Amniotic stem cell (primary cell): ENCODE measurements around the gene SLC6A19.

Source experiments
- DNase-seq: peaks from one replicate; lab custom pipeline; 2025; lab: John Stamatoyannopoulos, UW

The SLC6A19 gene

DNA sequence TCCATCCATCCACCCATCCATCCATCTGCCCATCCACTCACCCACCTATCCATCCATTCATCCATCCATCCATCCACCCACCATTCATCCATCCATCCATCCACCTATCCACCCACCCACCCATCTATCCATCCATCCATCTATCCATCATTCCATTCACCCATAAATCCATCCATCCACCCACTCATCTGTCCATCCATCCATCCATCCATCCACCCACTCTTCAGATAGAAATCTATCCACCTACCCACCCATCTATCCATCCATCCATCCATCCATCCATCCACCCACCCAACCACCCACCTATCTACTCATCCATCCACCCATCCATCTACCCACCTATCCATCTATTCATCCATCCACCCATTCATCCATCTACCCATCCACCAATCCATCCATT, 35.0 kb upstream of the SLC6A19 start:
- no peak for DNase-seq

DNA sequence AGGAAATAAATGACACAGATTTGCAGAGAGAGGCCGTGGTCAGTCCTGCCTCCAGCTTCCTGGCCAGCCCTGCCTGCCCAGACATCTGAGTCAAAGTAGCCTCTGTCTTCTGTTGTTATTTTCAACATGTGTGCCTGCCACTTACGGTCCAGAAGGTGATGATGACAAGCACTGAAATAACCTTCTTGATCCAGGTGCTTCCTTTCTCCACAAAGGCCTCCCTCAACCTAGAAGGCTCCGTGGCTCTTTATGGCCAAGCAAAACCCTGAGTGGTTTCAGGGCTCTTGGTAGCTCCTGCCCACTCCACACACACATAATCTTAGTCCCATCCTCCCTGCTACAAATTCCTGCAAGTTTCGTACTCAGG, 34.1 kb upstream of the SLC6A19 start:
- DNase-seq: no peak

DNA sequence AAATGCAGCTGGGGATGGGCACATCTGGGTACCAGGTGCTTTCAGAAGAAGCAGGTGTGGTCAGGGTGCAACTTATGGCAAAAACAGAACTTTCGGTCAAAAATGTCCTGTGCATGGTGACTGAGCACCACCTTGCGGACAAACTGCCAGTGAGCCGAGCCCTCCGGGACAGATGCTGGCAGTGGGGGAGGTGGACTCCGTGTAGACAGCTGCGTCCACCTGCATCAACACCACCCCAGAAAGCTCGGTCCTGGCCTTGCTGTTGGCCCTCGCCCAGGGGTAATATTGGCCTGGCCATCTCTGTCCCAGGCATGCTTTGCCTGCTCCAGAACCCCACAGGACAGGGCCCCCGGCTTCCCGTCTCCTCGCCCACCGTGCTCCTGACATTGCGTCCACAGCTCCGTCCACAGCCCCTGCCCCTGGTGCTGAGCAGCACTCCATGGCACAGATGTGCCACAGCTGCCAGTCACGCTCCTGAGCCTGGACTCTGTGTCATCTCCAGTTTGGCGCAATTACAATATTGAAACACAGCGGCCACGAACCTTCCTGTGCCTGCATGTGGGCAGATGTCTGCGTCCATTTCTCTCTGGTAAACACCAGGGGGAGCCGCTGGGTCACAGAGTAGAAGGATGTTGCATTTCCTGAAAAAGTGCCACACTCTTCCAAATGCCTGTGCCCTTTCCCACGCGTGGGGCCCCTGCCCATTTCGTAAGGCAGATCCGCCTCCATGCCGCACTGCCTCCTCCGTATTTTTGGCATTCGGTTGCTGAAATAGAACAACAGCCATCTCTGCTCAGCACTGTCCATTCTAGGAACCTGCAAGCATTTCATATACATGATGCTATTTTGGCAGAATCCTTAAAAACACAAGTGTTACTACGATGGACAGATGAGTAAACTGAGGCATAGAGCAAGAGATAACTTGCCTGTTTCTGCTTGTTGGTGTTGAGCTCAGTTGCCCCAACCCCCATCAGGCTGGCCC, 33.4 kb upstream of the SLC6A19 start:
- DNase-seq: peak; percentile 27

DNA sequence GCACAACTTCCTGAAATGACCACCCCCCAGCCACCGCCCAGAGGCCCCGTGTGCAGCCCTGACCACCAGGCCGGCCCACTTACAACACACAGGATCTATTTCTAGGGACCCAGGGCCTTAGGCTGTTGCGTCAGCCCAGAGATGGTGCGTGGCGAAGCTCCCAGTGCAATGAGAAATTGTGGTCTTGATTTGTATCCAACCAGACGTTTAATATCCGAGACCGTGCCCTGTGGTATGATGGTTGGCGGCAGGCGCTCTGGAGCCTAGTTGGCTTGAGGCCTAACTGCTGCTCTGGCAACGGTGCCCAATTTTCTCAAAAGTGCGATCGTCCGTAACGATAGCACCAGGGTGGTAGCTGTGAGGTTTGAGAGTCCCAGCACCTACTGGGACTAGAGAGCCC, 32.6 kb upstream of the SLC6A19 start:
- DNase-seq: no peak

DNA sequence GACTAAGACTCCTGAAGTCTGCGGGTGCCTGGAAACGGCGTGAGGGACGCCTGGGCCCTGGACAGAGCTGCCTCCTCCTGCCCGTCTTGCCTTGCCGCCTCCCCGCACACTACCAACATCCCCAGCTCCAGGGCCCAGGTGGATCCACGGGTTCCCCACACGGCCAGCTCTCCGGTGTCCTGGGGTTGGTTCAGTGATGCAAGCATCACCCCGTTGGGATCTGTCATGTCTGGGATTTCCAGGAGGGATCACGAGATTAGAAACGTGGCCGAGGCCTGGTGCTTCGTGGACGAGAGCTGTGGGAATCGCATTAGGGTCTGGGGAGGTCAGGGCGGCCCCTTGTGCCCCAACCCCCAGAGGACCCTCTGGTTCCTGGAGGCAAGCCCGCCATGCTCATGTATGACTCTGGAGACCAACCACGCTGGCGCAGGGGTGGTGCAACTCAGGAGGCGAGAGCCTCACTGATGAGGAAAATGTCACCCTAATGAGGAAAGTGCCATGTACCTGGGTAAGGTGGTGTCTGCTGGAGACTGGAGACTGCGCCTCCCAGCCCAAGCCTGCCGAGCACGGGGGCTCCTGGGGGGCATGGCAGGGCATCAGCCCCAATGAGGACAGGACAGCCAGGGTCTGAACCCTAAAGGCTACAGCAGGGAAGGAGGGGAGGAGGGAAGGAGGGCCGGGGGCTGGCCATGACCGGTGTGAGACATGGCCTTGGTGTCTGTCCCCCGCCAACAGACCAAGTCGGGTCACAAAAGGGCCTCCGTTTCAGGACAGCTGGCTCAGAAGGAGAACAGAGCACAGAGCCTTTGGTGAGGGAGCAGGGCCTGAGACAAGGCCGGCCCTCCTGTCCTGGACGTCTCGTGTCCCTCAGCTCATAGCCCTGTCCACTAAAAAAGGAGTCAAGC, 31.9 kb upstream of the SLC6A19 start:
- no peak for DNase-seq

DNA sequence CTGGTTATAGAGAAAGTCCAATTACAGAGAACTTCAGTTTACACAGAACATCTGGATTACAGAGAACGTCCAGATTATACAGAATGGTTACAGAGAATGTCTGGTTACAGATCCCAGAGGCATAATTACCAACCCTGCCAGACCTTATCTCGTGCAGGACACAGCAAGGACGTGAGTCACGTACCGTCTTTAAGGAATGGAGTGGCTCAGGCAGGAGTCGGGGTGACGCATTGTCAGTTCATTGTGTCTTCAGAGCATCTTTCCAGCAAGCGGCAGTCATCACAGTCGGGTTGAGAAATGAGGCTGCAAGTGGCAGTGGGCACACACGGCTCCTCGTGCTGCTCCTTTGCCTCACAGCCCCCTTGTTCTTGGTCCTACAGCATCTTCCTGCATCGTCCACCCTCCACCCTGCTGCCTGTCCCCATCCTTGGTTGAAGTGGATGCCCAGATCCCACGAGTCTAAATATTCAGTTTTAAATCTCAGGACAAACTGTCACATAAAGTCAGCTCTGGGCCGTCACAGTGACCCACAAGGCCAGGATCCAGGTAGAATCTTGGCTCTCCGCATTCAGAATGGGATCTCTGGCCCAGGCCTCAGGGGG, 30.0 kb upstream of the SLC6A19 start:
- no peak for DNase-seq

DNA sequence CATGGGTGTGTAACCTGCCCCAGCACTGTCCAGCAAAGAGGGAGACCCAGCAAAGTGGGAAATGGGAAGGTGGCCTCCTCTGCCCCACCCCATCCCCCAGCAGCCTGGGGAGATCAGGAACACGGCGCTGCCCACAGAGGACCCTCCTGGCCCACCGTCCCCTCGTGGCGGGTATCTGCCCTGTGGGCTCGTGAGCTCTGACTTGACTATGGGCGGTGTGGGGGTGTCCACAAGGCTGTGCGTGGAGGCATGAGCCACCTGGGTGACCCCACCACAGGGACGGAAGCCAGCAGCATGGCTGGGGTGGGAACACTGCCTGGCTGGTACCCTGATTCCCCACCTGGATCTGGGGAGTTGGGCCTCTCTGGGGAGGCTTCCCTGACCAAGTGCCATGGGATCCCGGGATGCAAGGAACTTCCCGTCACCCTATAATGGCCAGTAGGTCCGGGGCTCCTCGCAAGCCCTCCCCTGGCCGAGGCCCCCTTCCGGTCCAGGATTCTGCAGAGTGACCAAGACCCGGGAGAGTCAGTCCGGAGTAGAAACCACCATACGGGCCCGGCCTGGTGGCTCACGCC, 29.3 kb upstream of the SLC6A19 start:
- DNase-seq: no peak

DNA sequence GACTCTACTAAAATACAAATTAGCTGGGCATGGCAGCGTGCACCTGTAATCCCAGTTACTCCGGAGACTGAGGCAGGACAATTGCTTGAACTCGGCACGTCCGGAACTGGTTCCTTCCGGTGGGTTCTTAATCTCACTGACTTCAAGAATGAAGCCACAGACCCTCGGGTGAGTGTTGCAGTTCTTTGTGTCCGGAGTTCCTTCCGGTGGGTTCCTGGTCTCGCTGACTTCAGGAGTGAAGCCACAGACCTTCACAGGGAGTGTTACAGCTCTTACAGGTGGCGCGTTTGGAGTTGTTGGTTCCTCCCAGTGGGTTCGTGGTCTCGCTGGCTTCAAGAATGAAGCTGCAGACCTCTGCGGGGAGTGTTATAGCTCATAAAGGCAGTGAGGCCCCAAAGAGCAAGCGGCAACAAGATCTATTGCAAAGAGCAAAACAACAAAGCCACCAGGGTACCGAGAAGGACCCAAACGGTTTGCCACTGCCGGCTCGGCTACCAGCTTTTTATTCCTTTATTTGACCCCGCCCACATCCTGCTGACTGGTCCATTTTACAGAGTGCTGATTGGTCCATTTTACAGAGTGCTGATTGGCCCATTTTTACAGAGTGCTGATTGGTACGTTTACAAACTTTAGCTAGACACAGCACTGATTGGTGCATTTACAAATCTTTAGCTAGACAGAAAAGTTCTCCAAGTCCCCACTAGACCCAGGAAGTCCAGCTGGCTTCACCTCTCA, 28.6 kb upstream of the SLC6A19 start:
- no peak for DNase-seq

DNA sequence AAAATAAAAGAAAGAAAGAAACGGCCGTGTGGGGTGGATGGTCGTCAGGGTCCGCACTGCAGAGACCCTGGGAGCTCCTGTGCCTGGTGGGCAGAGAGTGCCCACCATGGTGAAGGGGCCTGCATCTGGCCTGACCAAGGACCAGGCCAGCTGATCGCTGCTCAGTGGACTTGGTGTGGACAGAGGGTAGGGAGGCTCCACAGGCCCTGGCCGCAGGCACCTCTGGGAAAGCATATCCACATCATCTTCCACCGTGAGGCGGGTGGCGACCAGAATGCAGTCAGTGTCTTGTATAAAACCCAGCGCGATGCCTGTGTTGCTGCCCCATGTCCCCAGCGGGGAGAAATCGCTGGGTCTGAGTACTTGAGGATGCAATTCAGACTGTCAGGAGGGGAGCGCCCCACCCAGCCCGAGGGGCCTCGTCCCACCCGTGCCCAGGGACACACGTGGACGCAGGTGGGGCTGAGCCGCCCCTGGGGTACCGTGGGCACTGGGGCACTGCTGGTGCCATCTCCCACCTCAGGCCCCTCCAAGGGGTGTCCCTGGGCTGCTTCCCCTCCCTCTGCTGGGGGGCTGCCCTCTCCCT, 27.8 kb upstream of the SLC6A19 start:
- no peak for DNase-seq

DNA sequence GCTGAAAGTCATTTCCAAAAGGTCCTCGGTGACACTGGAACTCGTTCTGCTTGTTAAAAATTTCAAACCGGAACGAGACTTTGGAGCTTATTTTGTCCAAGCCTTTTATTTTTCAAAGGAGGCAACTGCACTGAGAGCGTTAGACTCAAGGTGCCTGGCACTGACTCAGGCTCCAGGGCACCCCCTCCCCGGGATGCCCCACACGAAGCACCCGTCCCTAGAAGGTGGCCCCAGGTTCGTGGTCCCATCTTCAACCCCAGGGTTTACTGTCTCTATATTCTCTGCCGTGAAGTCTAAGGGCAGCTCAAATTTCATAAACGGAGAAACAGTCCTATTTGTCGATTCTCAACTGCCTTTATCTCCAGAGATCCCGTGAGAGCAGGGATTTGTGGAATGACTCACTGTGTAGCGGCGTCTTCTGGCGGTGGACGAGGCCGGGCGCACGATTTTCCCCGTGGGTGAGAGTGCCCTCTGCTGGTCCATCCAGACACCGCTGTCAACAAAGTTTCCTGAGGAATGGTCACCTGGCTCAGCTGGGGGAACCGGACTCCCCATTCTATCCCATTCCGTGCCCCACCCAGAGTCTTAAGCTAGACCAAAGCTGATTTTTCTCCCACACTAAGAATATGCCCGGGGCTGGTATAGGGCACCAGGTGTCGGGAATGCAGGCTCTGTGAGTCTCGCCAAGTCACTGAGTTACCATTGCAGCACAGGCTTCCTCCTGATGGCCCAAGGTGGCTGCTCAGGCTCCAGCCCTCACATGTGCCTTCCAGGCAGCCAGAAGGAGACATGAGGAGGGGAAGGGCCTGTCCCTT, 27.1 kb upstream of the SLC6A19 start:
- DNase-seq: peak; percentile 12

DNA sequence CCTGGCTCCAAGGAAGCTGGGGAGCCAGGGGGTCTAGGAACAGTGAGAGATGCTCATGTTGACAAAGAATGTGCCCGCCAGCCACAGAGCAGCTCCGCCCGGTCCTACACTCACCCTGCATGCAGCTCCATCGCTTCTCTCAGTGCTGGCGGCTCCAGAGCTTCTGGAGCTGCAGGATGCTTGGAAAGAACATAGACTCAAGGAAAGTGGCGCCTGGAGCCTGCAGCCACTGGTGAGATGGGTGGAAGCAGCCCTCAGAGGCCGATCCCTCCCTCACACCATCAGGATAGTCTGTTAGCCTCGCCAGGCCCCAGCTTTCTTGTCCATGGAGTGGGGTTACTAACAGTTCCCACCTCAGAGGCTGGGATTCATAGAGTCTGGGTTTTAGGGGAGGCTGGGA, 26.4 kb upstream of the SLC6A19 start:
- no peak for DNase-seq

DNA sequence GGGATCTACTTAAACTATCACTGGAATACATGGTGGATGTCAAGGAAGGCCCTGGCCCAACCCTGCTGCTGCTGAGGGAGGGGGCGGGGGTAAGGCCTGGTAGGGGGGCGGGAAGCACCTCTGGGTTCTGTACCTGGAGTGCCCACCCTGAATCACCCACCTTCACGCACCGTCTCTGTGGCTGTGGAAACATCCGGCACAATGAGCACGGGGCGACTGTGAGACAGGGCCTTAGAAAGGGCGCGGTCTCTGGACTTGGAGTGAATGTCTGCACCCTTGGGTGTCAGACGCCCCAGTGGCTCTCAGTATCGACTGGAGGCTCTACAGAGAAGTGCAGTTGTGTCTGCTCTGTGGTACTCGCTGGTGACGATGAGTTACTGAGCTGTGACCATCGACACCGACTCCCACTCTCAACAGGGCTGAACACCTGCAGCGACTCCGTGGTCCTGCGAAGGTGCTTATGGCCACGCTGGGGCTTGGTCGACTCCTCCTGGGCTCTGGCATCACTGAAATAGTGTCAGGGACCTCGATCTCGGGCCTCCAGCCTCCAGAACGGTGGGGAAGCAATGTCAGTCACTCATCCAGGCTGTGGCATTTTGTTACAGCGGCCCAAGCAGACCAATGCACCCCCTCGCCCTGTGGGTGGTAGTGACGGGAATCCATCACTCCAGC, 25.5 kb upstream of the SLC6A19 start:
- DNase-seq: no peak

DNA sequence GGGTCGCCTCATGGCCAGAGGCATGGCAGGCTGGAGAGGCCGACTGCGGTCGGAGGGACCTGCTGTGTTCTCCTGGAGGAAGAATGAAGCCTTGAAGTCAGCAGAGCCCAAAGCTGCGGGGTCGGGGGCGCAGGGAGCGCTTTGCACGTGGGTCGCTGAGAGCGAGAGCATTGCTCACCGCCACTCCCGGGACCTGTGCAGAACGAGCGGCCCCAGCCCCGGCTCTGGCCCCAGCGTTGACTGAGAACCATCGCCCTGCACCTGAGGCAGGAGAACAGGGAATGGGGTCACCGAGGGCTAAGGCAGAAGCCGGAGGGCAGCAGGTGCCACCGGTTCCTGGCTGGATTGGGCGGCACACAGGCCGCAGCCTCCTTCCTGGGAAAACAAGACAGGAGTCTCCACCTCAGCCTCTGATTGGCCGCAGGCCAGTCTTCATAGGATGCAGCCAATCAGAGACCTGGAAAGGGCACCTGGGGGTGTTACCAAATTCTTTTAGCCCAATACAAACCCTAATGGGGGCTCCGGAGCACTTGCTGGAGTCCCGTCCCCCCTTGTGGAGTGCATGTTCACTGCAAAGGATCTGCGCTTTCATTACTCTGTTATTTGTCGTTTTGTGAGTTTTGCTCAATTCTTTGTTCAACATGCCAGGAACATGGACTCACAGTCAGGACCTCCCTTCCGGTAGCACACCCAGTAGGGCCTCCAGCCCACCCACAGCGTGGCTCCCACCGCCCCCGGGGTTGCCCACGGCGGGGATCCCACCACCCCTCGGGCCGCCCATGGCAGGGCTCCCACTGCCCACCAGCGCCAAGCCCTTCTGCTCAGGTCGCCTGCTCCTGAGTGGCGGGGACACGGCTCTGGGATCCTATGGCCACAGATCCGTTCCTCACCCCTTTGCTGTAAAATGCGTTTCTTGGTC, 24.7 kb upstream of the SLC6A19 start:
- DNase-seq: no peak

DNA sequence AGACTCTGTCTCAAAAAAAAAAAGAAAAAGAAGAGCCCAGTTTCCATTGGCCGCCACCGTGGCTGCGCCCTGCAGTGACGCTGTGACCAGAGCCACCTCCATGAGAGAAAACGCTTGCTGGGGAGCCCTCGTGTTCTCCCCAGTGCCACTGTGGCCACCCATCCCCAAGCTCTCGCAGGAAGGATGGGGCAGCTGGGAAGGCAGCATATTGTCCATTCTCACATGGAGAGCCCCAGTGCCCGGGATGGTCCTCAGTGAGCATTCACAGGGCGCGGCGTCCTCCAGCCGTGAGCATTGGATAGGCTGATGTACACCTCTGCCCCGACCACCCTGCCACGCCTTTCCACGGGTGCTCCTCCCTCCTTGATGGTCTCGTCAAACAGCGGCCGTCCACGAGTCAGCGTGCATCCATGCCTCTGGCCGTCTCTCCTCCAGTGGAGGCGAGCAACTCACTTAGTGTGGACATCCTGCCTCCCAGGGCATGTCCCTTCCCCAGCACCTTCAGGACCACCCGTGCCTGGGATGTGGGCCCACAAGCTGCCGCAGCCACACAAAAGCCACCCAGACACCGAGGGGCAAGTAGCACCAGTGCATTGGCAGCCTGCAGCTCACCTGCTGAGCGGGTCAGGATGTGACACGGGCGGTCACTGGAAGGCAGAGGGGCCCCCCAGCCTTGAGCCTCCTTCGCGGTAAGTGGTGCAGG, 23.4 kb upstream of the SLC6A19 start:
- no peak for DNase-seq

DNA sequence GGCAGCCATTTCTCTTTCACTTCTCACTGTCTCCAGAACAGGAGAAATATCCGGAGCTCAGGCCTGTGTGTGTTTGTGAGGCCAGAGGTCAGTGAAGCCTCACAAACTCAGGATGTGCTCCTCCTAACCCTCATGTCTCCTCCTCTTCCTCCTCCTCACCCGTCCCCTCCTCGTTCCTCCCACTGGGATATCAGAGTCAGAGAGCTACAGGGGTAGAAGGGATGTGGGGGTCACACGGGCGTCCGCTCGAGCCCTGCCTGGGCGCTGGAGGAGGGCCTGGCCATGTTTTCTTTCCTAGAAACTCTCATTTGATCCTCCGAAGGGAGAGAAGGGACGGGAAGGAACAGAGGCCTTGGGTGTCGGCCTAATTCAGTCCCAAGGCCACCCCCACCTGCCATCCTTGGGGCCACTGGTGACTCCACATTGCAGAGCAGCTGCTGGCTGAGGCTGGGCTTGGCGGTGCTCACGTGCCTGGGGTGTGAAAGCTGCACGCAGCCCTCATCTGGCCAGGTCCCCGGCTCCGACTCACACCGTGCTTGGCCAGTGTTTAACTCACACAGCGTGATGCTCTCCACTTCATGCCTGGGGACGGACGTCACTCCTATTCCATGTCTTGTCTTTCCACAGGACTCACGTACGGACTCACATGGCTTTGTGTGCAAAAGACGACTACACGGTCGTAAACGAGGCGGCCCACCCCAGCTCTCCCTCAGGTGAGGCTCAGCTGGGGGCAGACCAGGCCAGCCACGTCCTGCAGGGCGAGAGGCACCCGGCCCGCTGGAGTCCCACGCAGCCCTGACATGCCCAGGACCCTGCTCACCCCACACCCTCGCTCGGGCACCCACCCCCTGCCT, 22.6 kb upstream of the SLC6A19 start:
- DNase-seq: no peak

DNA sequence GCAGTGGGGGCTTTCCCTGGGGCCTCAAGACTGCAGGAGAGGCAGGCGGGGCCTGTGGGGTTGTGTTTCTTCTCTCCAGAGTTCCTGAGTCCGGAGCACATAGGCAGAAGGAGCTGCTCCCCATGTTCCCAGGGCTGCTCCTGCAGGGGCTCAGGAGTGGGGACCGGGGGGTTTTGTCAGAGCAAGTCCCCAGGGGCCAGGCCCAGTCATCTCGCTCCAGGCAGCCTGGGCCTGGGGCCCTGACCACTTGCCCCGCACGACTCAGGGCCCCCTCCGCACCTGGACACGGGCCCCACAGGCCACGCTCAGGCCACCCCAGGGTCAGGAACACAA, 22.0 kb upstream of the SLC6A19 start:
- no peak for DNase-seq

DNA sequence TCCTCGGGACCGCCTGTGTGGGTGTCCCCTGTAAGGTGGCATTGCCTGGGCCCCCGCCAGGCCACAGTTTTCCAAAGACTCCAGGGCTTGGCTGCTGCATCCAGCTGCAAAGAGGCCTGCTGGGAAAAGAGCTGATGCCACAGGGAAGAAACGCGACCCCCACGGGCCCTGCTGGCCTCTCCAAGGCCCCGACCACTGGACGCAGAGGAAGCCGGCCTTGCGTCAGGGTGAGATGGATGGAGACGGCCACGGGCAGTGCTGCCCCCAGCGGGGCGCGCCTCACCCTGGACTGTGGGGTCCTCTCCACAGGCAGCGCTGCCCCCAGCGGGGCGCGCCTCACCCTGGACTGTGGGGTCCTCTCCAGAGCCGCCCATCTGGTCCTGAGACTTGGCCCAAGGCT, 21.3 kb upstream of the SLC6A19 start:
- DNase-seq: no peak
